ENCODE measurements around the gene SPEM3. TPM values are rescaled to one million over a fixed set of nuclear protein-coding genes. Genes with fewer than 3 reads are reported as not detected.

SPEM3 gene
- total RNA-seq, 1 donor = not detected

GRCh38 chr17:7440113-7440833 is 11.6 kb downstream of the SPEM3 start:
- peak overlapping the region; percentile 60 for H3K4me3 ChIP-seq (ENCODE audit: low read depth, low read length)
- peak; percentile 47 for DNase-seq (ENCODE audit: low read depth)

GRCh38 chr17:7440834-7441195 is 12.2 kb downstream of the SPEM3 start:
- no peak for TF ChIP-seq CTCF (IDR thresholded peaks at IDR 0.05; ENCODE audit: insufficient read depth, low read depth, low read length)
- H3K4me3 ChIP-seq (ENCODE audit: low read depth, low read length) = no peak overlapping the region
- DNase-seq (ENCODE audit: low read depth) = no peak

More at GRCh38 chr17:7440113-7440833, 11.6 kb downstream of the SPEM3 start:
- no peak for TF ChIP-seq CTCF (IDR thresholded peaks at IDR 0.05; ENCODE audit: insufficient read depth, low read depth, low read length)

DNA sequence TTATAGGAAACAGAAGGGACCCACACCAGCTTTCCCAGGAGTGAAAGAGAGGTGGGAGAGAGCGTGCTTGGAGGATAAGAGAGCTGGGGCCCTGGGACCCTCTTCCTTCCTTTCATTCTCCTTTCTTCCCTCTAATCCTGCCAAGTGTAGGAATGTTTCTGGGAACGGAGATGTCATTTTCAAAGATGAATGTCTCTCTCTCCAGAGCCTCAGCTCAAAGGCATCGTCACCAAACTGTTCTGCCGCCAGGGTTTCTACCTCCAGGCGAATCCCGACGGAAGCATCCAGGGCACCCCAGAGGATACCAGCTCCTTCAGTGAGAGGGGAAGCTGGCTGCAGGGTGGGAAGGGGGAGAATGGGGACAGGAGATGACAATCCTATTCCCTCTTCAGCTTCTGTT is 12.6 kb downstream of the SPEM3 start:
- TF ChIP-seq CTCF (IDR thresholded peaks at IDR 0.05; ENCODE audit: insufficient read depth, low read depth, low read length) = no peak
- H3K4me3 ChIP-seq (ENCODE audit: low read depth, low read length) = no peak overlapping the region
- DNase-seq (ENCODE audit: low read depth) = no peak

GRCh38 chr17:7442142-7442541 is 13.5 kb downstream of the SPEM3 start:
- TF ChIP-seq CTCF (IDR thresholded peaks at IDR 0.05; ENCODE audit: insufficient read depth, low read depth, low read length) = no peak
- no peak overlapping the region for H3K4me3 ChIP-seq (ENCODE audit: low read depth, low read length)
- no peak for DNase-seq (ENCODE audit: low read depth)

- H3K4me3 ChIP-seq (ENCODE audit: low read depth, low read length) = no peak overlapping the region
- DNase-seq (ENCODE audit: low read depth) = no peak
- no peak for TF ChIP-seq CTCF (IDR thresholded peaks at IDR 0.05; ENCODE audit: insufficient read depth, low read depth, low read length)
Observed at GRCh38 chr17:7443499-7444485, 15.1 kb downstream of the SPEM3 start.

DNA sequence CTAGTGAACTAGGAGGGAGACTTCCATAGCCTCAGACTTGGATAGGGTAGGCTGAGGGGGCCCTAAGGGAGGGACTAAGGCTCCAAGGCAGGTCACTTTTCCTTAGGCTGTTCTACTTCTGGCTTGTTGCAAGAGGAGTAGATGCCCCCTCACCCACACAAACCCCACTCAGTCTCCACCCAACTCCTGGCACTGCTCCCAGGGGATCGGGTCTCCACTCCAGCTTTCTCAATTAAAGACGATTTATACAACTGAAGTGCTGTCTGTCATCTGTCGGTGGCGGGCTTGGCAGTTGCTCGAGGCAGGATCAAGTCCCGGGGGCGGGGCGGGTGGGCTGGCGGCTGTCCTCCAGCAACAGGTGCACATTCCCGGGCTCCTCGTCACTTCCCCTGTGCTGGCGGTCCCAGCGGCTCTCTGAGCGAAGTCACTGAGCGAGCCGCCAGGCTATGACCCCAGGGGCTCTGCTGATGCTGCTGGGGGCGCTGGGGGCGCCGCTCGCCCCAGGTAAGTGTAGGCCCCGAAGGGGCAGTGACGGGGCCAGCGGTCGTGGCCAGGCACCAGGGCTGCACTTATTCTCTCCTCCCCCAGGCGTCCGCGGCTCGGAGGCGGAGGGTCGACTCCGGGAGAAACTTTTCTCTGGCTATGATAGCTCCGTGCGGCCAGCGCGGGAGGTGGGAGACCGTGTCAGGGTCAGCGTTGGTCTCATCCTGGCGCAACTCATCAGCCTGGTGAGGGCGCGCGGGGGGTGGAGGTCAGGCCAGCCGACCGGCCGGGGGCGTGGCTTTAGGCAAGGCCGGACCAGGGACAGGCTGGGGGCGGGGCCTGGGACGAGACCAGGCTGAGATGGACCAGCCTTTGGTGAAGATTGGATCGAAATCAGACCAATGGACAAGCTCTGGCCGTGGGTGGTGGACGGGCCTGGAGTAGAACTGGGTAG is 16.3 kb downstream of the SPEM3 start, which contains the start of gene CHRNB1:
Gene CHRNB1, plus strand, starts transcription at position 380 of the 937 bp plus-strand sequence. Its CDS starts 67 bp downstream, at position 447.
- peak; percentile 42 for DNase-seq (ENCODE audit: low read depth)
- H3K4me3 ChIP-seq (ENCODE audit: low read depth, low read length) = peak within 1 kb of the TSS; percentile 52

More for the DNA sequence above, 16.3 kb downstream of the SPEM3 start, which contains the start of gene CHRNB1:
- TF ChIP-seq CTCF (IDR thresholded peaks at IDR 0.05; ENCODE audit: insufficient read depth, low read depth, low read length) = no peak

Data from fibroblast of villous mesenchyme (primary cell).